Measurements from ENCODE around the gene TMEM219. TPM values are rescaled to one million over a fixed set of nuclear protein-coding genes. Genes with fewer than 3 reads are reported as not detected.

TMEM219 gene
- total and polyA plus RNA-seq, 10 of the 15 experiments (the other 5 are each of a cell fraction or from before 2014, with no cell fraction given) = 33.6 to 74.6 (median 56.5) TPM

DNA sequence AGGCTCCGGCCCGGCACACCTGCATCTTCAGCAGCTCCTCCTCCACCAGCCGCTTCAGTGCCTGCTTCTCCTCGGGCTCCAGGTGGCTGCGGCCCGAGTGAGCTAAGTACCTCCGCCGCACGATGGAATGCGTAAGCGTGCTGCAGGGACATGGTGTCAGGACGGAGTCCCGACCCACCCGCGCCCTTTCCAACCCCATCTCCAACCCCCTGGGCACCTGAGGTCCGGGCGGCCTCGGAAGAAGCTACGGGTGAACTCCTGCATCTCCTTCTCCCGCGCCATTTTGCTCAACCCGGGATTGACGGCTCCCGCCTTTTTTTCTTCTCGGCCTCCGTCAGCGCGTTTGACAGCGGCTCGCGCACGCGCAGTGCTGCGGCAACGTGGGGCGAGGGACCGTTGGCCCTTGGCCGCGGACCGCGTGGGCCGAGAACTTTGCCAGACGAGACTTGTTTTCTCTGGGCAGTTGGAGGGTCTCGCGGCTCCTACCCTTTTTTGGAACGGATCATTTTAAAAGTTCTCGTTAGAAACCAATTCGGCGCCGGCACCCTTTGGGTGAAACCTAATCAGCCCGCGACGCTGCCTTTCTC lies 33.5 kb downstream of the TMEM219 start, which contains the start of gene HIRIP3 (continued):
- TF ChIP-seq, protein P1, sequence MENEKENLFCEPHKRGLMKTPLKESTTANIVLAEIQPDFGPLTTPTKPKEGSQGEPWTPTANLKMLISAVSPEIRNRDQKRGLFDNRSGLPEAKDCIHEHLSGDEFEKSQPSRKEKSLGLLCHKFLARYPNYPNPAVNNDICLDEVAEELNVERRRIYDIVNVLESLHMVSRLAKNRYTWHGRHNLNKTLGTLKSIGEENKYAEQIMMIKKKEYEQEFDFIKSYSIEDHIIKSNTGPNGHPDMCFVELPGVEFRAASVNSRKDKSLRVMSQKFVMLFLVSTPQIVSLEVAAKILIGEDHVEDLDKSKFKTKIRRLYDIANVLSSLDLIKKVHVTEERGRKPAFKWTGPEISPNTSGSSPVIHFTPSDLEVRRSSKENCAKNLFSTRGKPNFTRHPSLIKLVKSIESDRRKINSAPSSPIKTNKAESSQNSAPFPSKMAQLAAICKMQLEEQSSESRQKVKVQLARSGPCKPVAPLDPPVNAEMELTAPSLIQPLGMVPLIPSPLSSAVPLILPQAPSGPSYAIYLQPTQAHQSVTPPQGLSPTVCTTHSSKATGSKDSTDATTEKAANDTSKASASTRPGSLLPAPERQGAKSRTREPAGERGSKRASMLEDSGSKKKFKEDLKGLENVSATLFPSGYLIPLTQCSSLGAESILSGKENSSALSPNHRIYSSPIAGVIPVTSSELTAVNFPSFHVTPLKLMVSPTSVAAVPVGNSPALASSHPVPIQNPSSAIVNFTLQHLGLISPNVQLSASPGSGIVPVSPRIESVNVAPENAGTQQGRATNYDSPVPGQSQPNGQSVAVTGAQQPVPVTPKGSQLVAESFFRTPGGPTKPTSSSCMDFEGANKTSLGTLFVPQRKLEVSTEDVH (IDR thresholded peaks at IDR 0.05; ENCODE audit: low read depth, partially characterized antibody) = peak; percentile 61
- TF ChIP-seq POLR2A (IDR thresholded peaks at IDR 0.05; ENCODE audit: low read depth, low read length) (peak; percentile 66), SPI1 (IDR thresholded peaks at IDR 0.05; ENCODE audit: borderline replicate concordance, insufficient read depth, low read depth, low read length) (no peak), ZZZ3 (IDR thresholded peaks at IDR 0.05; ENCODE audit: control insufficient read depth, insufficient read length, low read depth) (no peak), ETV6 (conservative IDR thresholded peaks at IDR 0.05 in 1 of 2, IDR thresholded peaks at IDR 0.05 in 1 of 2; ENCODE audit: borderline replicate concordance in 1 of 2, low read depth in 1 of 2) (no peak), SP1 (IDR thresholded peaks at IDR 0.05; ENCODE audit: low read depth, low read length) (no peak), TCF12 (IDR thresholded peaks at IDR 0.05; ENCODE audit: low read depth, low read length) (peak; percentile 53; the same call in 1 of the 2 replicates), SMAD1 (IDR thresholded peaks at IDR 0.05; ENCODE audit: low read depth, partially characterized antibody) (no peak), RAD51 (IDR thresholded peaks at IDR 0.05) (no peak), PAX5 (IDR thresholded peaks at IDR 0.05; ENCODE audit: borderline replicate concordance, low read depth, low read length) (no peak), TBL1XR1 (IDR thresholded peaks at IDR 0.05; ENCODE audit: low read depth, low read length) (no peak; the same call in 1 of the 2 replicates), ZSCAN29 (IDR thresholded peaks at IDR 0.05) (no peak), NBN (IDR thresholded peaks at IDR 0.05) (peak; percentile 55; the same call in 1 of the 2 replicates), RFX5 (IDR thresholded peaks at IDR 0.05; ENCODE audit: low read depth, low read length) (no peak), TARDBP (IDR thresholded peaks at IDR 0.05; ENCODE audit: borderline replicate concordance) (no peak), ZNF207 (IDR thresholded peaks at IDR 0.05; ENCODE audit: borderline replicate concordance) (peak; percentile 38; the same call in 1 of the 2 replicates), EZH2 (IDR thresholded peaks at IDR 0.05; ENCODE audit: borderline replicate concordance, control insufficient read depth, low read depth, low read length) (no peak), CBX3 (IDR thresholded peaks at IDR 0.05; ENCODE audit: borderline replicate concordance, low read depth) (no peak)
- TF ChIP-seq, protein P2, sequence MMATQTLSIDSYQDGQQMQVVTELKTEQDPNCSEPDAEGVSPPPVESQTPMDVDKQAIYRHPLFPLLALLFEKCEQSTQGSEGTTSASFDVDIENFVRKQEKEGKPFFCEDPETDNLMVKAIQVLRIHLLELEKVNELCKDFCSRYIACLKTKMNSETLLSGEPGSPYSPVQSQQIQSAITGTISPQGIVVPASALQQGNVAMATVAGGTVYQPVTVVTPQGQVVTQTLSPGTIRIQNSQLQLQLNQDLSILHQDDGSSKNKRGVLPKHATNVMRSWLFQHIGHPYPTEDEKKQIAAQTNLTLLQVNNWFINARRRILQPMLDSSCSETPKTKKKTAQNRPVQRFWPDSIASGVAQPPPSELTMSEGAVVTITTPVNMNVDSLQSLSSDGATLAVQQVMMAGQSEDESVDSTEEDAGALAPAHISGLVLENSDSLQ (IDR thresholded peaks at IDR 0.05) = peak; percentile 91
- TF ChIP-seq, protein P3, sequence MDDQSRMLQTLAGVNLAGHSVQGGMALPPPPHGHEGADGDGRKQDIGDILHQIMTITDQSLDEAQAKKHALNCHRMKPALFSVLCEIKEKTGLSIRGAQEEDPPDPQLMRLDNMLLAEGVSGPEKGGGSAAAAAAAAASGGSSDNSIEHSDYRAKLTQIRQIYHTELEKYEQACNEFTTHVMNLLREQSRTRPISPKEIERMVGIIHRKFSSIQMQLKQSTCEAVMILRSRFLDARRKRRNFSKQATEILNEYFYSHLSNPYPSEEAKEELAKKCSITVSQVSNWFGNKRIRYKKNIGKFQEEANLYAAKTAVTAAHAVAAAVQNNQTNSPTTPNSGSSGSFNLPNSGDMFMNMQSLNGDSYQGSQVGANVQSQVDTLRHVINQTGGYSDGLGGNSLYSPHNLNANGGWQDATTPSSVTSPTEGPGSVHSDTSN (IDR thresholded peaks at IDR 0.05; ENCODE audit: insufficient replicate concordance, low read depth, low read length) = peak; percentile 77
- TF ChIP-seq, protein P4, sequence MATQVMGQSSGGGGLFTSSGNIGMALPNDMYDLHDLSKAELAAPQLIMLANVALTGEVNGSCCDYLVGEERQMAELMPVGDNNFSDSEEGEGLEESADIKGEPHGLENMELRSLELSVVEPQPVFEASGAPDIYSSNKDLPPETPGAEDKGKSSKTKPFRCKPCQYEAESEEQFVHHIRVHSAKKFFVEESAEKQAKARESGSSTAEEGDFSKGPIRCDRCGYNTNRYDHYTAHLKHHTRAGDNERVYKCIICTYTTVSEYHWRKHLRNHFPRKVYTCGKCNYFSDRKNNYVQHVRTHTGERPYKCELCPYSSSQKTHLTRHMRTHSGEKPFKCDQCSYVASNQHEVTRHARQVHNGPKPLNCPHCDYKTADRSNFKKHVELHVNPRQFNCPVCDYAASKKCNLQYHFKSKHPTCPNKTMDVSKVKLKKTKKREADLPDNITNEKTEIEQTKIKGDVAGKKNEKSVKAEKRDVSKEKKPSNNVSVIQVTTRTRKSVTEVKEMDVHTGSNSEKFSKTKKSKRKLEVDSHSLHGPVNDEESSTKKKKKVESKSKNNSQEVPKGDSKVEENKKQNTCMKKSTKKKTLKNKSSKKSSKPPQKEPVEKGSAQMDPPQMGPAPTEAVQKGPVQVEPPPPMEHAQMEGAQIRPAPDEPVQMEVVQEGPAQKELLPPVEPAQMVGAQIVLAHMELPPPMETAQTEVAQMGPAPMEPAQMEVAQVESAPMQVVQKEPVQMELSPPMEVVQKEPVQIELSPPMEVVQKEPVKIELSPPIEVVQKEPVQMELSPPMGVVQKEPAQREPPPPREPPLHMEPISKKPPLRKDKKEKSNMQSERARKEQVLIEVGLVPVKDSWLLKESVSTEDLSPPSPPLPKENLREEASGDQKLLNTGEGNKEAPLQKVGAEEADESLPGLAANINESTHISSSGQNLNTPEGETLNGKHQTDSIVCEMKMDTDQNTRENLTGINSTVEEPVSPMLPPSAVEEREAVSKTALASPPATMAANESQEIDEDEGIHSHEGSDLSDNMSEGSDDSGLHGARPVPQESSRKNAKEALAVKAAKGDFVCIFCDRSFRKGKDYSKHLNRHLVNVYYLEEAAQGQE (IDR thresholded peaks at IDR 0.05; ENCODE audit: low read depth, low read length) = no peak
- TF ChIP-seq, protein P5, sequence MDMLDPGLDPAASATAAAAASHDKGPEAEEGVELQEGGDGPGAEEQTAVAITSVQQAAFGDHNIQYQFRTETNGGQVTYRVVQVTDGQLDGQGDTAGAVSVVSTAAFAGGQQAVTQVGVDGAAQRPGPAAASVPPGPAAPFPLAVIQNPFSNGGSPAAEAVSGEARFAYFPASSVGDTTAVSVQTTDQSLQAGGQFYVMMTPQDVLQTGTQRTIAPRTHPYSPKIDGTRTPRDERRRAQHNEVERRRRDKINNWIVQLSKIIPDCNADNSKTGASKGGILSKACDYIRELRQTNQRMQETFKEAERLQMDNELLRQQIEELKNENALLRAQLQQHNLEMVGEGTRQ (IDR thresholded peaks at IDR 0.05; ENCODE audit: borderline replicate concordance, low read depth, low read length) = no peak; the same call in 1 of the 2 replicates

Data from GM12878 (cell line).